Activated naive CD4-positive, alpha-beta T cell treated with anti-CD3 and anti-CD28 coated beads, Interleukin-2, amount 50 U/mL, for 72 hours (primary cell): ENCODE data around the gene TMEM147. TPM values are rescaled to one million over a fixed set of nuclear protein-coding genes. Genes with fewer than 3 reads are reported as not detected.

Source experiments
- ATAC-seq, 2 donors: fragments of 150-1000 bp; cut with Tn5 transposase; 2 replicates each; pipeline ENCODE4 v1.10.0; 2021; ENCODE audit warnings: mild to moderate bottlenecking in 2 of 2, moderate library complexity in 2 of 2
- DNase-seq, 2 donors: peaks; one replicate each; pipeline ENCODE4 v3.0.0; 2021 to 2022; ENCODE audit warnings: low spot score in 2 of 2
- H3K27ac Mint-ChIP-seq, 2 donors: one replicate each; pipeline ENCODE4 v1.8.0; 2022; ENCODE audit warnings: mild to moderate bottlenecking in 2 of 2, mixed read lengths in 2 of 2
- H3K36me3 Mint-ChIP-seq, 2 donors: one replicate each; pipeline ENCODE4 v1.8.0; 2022; ENCODE audit warnings: mixed read lengths in 2 of 2
- H3K9me3 Mint-ChIP-seq, 2 donors: one replicate each; pipeline ENCODE4 v1.8.0; 2022; ENCODE audit warnings: mixed read lengths in 2 of 2
- total RNA-seq, 2 donors: library from RNA; stranded (reverse); gene quantifications; one replicate each; pipeline ENCODE4 v1.2.3, GENCODE V29; 2022

Gene TMEM147
- total RNA-seq, 2 donors from 2014 or later, result 44.1 to 69.1 TPM

- H3K36me3 Mint-ChIP-seq, result no peaks in the 10 kb centered on the region
- DNase-seq, result no peak
- ATAC-seq, result no peak
- no peak overlapping the region for H3K27ac Mint-ChIP-seq
- H3K9me3 Mint-ChIP-seq, result no peaks in the 10 kb centered on the region
Observed at GRCh38 chr19:35553385-35554000, 8.1 kb downstream of the TMEM147 start.

- Mint-ChIP-seq H3K9me3 (no peaks in the 10 kb centered on the region), H3K36me3 (no peaks in the 10 kb centered on the region), H3K27ac (peak overlapping the region in 1 of 2 donors; percentile 31)
- DNase-seq, result no peak
- ATAC-seq, result peak in 1 of 2 donors; percentile 20
Observed at GRCh38 chr19:35554076-35554475, 8.7 kb downstream of the TMEM147 start.

GRCh38 chr19:35555301-35556005 is 10.0 kb downstream of the TMEM147 start:
- no peak overlapping the region for H3K27ac Mint-ChIP-seq
- ATAC-seq (no peak), DNase-seq (no peak)
- H3K9me3 Mint-ChIP-seq, result no peaks in the 10 kb centered on the region
- H3K36me3 Mint-ChIP-seq, result no peaks in the 10 kb centered on the region

- Mint-ChIP-seq H3K27ac (no peak overlapping the region), H3K36me3 (no peaks in the 10 kb centered on the region), H3K9me3 (no peaks in the 10 kb centered on the region)
- ATAC-seq, result no peak
- DNase-seq, result no peak
Observed at GRCh38 chr19:35556025-35556590, 10.7 kb downstream of the TMEM147 start.

DNA sequence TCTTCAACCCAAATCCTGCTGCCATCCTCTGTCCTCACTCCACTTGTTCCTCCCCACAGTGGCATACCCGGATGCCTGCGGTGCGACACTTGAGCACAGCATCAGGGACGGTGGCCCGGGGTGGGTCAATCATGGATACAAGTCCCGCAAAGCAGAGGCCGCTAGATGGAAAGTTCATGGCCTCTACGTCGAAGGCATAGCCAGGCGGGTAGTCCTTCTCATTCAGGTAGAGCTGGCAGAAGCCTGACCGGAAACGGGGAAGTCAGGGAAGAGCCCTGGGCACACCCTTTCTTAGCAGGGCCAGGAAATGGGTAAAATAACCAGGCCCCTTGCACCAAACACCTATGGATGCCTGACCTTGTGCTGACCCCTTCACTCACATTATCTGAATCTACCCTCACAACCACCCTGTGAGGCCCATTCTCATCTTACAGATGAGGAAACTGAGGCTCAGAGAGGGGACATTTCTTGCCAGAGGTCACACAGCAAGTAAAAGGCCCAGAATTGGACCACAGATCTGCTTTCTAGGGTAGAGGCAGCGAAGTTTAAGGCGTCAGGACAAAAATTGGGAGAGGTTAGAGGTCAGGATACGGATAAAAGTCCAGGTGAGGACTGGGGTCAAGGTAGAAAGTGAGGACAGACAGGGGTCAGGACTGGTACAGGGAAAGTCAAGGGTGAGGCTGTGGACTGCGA is 11.6 kb downstream of the TMEM147 start:
- peak overlapping the region in 1 of 2 donors; percentile 6 for H3K27ac Mint-ChIP-seq
- no peak for ATAC-seq
- no peak for DNase-seq
- no peaks in the 10 kb centered on the region for H3K9me3 Mint-ChIP-seq
- H3K36me3 Mint-ChIP-seq, result no peaks in the 10 kb centered on the region

GRCh38 chr19:35557539-35558399 is 12.3 kb downstream of the TMEM147 start:
- Mint-ChIP-seq H3K36me3 (no peaks in the 10 kb centered on the region), H3K27ac (no peak overlapping the region), H3K9me3 (no peaks in the 10 kb centered on the region)
- ATAC-seq (peak; percentile 66 to 71), DNase-seq (peak in 1 of 2 donors; percentile 57)

DNA sequence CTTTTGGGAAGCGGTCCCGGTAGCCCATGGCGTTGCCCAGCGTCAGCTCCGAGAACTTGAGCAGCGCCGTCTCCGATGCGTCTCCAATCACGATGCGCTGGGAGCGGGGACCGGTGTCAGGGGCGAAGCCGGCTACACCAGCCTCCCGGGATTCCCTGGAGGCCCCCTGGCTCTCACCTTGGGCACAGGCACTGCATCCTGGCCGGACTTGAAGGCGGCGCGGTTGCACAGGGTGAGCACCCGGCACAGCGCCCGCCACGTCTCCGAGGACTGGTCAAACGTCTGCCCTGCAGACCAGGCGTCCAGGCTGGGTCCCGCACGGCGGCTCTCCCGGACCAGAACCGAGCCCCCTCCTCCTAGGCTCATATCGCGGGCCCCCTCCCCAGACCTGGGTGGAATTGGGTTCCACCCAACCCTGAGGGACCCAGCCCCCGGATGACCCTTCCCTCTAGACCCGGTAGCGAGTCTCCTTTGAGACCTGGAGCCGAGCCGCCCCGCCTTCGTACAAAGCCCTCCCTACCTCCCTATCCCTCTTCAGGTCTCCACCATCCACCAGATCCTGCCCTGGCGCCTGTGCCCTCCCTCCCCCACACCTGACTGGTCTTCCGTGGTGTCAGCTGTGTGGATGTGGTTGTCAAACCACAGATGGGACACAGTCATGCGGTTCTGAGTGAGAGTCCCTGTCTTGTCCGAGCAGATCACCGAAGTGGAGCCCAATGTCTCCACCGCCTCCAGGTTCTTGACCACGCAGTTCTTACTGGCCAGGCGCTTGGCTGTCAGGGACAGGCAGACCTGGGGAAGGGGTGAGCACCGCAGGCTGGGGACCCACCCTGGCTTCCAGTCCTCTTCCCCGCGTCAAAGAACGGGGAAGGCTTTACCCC is 13.2 kb downstream of the TMEM147 start:
- Mint-ChIP-seq H3K27ac (no peak overlapping the region), H3K9me3 (no peaks in the 10 kb centered on the region), H3K36me3 (no peaks in the 10 kb centered on the region)
- DNase-seq, result no peak
- ATAC-seq, result peak in 1 of 2 donors; percentile 30

- H3K27ac Mint-ChIP-seq, result no peak overlapping the region
- ATAC-seq, result no peak
- H3K36me3 Mint-ChIP-seq, result no peaks in the 10 kb centered on the region
- DNase-seq, result no peak
- H3K9me3 Mint-ChIP-seq, result no peaks in the 10 kb centered on the region
Observed at GRCh38 chr19:35559281-35559659, 13.8 kb downstream of the TMEM147 start.

DNA sequence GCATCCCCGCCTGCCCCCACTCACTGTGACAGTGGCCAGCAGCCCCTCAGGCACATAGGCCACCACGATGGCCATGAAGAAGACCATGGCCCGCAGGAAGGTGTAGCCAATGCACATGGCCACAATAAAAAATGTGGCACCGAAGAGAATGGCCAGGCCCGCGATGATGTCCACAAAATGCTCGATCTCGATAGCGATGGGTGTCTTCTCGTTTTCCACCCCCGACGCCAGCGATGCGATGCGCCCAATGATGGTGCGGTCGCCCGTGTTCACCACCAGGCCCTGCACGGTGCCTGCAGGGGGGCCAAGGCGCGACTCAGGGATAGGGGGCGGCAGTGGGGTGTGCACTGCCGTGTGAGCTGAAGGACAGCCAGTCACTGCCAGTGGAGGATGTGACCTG is 14.4 kb downstream of the TMEM147 start:
- H3K27ac Mint-ChIP-seq, result no peak overlapping the region
- H3K36me3 Mint-ChIP-seq, result no peaks in the 10 kb centered on the region
- DNase-seq (no peak), ATAC-seq (no peak)
- H3K9me3 Mint-ChIP-seq, result no peaks in the 10 kb centered on the region

GRCh38 chr19:35560271-35560670 is 14.8 kb downstream of the TMEM147 start:
- ATAC-seq (no peak), DNase-seq (no peak)
- Mint-ChIP-seq H3K27ac (no peak overlapping the region), H3K36me3 (no peaks in the 10 kb centered on the region), H3K9me3 (no peaks in the 10 kb centered on the region)

GRCh38 chr19:35560677-35561076 is 15.3 kb downstream of the TMEM147 start:
- ATAC-seq, result no peak
- no peaks in the 10 kb centered on the region for H3K9me3 Mint-ChIP-seq

GRCh38 chr19:35561436-35561835 is 16.0 kb downstream of the TMEM147 start:
- no peak overlapping the region for H3K27ac Mint-ChIP-seq
- H3K9me3 Mint-ChIP-seq, result no peaks in the 10 kb centered on the region
- ATAC-seq (no peak), DNase-seq (no peak)
- no peaks in the 10 kb centered on the region for H3K36me3 Mint-ChIP-seq

More at GRCh38 chr19:35560677-35561076, 15.3 kb downstream of the TMEM147 start:
- no peak for DNase-seq
- no peaks in the 10 kb centered on the region for H3K36me3 Mint-ChIP-seq
- H3K27ac Mint-ChIP-seq, result no peak overlapping the region

- ATAC-seq (no peak), DNase-seq (no peak)
- Mint-ChIP-seq H3K9me3 (no peaks in the 10 kb centered on the region), H3K27ac (no peak overlapping the region), H3K36me3 (no peaks in the 10 kb centered on the region)
Observed at GRCh38 chr19:35562336-35562735, 16.9 kb downstream of the TMEM147 start.

DNA sequence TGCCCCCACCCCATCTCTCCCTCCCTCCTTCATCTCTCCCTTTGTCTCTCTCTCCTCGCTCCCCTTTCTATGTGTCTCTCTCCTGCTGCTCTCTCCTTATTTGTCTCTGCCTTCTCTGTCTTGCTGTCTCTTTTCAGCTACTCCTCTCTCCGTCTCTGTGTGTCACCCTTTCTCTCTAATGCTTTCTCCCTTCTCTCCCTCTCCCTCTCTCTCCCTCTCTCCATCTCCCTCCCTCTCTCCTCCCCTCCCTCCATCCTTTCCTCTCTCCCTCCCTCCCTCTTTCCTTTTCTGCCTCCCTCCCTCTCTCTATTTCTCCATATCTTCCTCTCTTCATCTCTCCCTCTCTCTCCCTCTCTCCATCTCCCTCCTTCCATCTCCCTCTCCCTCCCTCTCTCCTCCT is 17.4 kb downstream of the TMEM147 start:
- no peak overlapping the region for H3K27ac Mint-ChIP-seq
- DNase-seq, result no peak
- H3K9me3 Mint-ChIP-seq, result no peaks in the 10 kb centered on the region
- H3K36me3 Mint-ChIP-seq, result no peaks in the 10 kb centered on the region
- ATAC-seq, result no peak

DNA sequence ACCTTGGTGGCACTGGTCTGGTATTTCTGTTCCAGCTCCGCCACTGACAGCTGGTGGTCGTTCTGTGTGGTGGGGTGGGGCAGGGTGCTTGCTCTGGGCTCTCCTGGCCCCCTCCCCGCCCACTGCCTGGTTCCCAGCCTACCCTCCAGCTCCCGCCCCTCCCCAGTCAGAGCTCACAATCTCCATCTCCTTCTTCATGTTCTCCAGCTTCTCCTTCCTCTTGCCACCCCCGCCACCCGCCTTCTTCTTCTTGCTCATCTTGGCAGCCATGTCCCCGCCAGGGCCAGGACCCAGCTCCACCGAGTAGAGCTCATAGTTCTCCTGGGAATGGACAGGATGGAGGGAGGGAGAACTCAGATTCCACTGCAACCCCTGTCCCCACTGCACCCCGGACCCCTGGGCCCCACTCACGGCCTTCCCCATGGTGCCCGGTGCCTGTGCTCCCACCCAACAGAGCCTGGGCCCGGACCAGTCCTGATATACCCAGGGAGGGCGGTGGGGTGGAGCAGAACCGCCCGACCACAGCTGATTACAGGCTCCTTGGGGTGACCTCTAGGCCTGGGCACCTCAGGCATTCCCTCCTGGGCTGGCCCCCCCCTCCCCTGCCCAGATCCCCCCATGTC is 17.9 kb downstream of the TMEM147 start, which contains the start of gene ATP4A:
Gene ATP4A (minus strand): TSS at position 452 of the 623 bp plus-strand sequence. CDS start 29 bp downstream, at position 423.
- no peaks in the 10 kb centered on the region for H3K36me3 Mint-ChIP-seq
- no peak within 1 kb of the TSS for H3K27ac Mint-ChIP-seq
- DNase-seq, result no peak
- no peak for ATAC-seq
- H3K9me3 Mint-ChIP-seq, result no peaks in the 10 kb centered on the region
